K562 (cell line): Measurements from ENCODE around the gene ANKRD30A. TPM values are rescaled to one million over a fixed set of nuclear protein-coding genes. Genes with fewer than 3 reads are reported as not detected.

Source experiments
- ATAC-seq: fragments of 200-7000 bp; cut with Tn5 transposase; 3 replicates; pipeline ENCODE4 v1.9.1; 2020; ENCODE audit warnings: moderate library complexity
- BruUV-seq: library from RNA; stranded (reverse); fragments of 400-500 nt; replicated peaks from 2 replicates; lab custom pipeline; 2021; lab: Mats Ljungman, UMichigan
- CTCF ChIA-PET: fragments of 300-600 bp; formaldehyde crosslinking; extraction: SDS; loops from one replicate; lab custom pipeline; 2021; ENCODE audit warnings: low intra/inter-chr PET ratio; lab: Yijun Ruan, JAX
- POLR2A ChIA-PET: fragments of 300-600, 350-650 bp; sonication (Branson Sonifier 250); formaldehyde crosslinking; extraction: SDS; loops from one replicate; lab custom pipeline; 2021; ENCODE audit warnings: antibody characterized with exemption, inconsistent platforms; lab: Yijun Ruan, JAX
- DNase-seq, 4 experiments: peaks; one replicate each; pipeline versions ENCODE4 v3.0.0 to v3.0.0-alpha.2; 2011 to 2018; ENCODE audit warnings: low spot score in 3 of 4, mixed read lengths in 3 of 4; ENCODE audit errors: extremely low read depth in 1 of 4
- FAIRE-seq: peaks from 2 replicates; lab custom pipeline; 2011; peaks lifted over from hg19 to GRCh38; lab: Jason Lieb, UNC
- H2AFZ ChIP-seq: 2 replicates; pipeline ENCODE4 v1.6.0; 2011; ENCODE audit warnings: low read depth, low read length, control low read depth, inconsistent platforms
- H3K27ac ChIP-seq: fragments of 200-600 bp; 3 replicates; pipeline ENCODE4 v1.8.0; 2011; ENCODE audit warnings: low read depth, mild to moderate bottlenecking, control low read depth, inconsistent platforms, low read length, moderate library complexity, mixed read lengths; ENCODE audit errors: extremely low read depth
- H3K27me3 ChIP-seq, 2 experiments: fragments of 300-600 bp in 1 of 2; 2 replicates in 1 of 2; 3 replicates in 1 of 2; pipeline versions ENCODE4 v1.6.0 to v1.8.0; 2011; ENCODE audit warnings: inconsistent platforms in 2 of 2, low read length in 2 of 2, mild to moderate bottlenecking in 1 of 2, mixed read lengths in 1 of 2, moderate library complexity in 1 of 2; ENCODE audit not compliant: control insufficient read depth in 2 of 2, insufficient read depth in 2 of 2
- H3K36me3 ChIP-seq: fragments of 300-600 bp; 3 replicates; pipeline ENCODE4 v1.8.0; 2011; ENCODE audit warnings: mild to moderate bottlenecking, low read length, inconsistent platforms; ENCODE audit not compliant: control insufficient read depth, insufficient read depth
- H3K4me1 ChIP-seq, 2 experiments: fragments of 200-600 bp in 1 of 2; replicated peaks in 1 of 2; 2 replicates in 1 of 2; 3 replicates in 1 of 2; pipeline versions ENCODE4 v1.5.1 to v1.8.0; 2011; ENCODE audit warnings: inconsistent platforms in 2 of 2, low read length in 2 of 2, mild to moderate bottlenecking in 1 of 2, mixed read lengths in 1 of 2, moderate library complexity in 1 of 2; ENCODE audit not compliant: control insufficient read depth in 2 of 2, insufficient read depth in 2 of 2
- H3K4me2 ChIP-seq: 2 replicates; pipeline ENCODE4 v1.6.1; 2011; ENCODE audit warnings: low read length, control low read depth, inconsistent platforms, mixed read lengths; ENCODE audit not compliant: insufficient read depth
- H3K4me3 ChIP-seq: fragments of 200-600 bp; sonication (generic), shearing (Covaris generic); 2 replicates; pipeline ENCODE4 v1.5.1; 2016; ENCODE audit warnings: control low read depth, inconsistent platforms
- H3K79me2 ChIP-seq: fragments of 200-600 bp; 3 replicates; pipeline ENCODE4 v1.8.0; 2011; ENCODE audit warnings: low read length, inconsistent platforms; ENCODE audit not compliant: control insufficient read depth, insufficient read depth
- H3K9ac ChIP-seq, 2 experiments: 2 replicates each; pipeline versions ENCODE4 v1.6.0 to v1.6.1; 2011; ENCODE audit warnings: low read depth in 2 of 2, low read length in 2 of 2, control low read depth in 1 of 2, inconsistent platforms in 1 of 2, mild to moderate bottlenecking in 1 of 2, mixed read lengths in 1 of 2; ENCODE audit not compliant: insufficient read depth in 1 of 2
- H3K9me1 ChIP-seq: one replicate; pipeline ENCODE4 v1.6.0; 2011; ENCODE audit warnings: inconsistent platforms, mild to moderate bottlenecking, low read length, moderate library complexity; ENCODE audit not compliant: control insufficient read depth, insufficient read depth
- H3K9me3 ChIP-seq: replicated peaks from 2 replicates; pipeline ENCODE4 v1.5.1; 2011; ENCODE audit warnings: low read depth, low read length, inconsistent platforms; ENCODE audit not compliant: control insufficient read depth, insufficient read depth
- H4K20me1 ChIP-seq: replicated peaks from 2 replicates; pipeline ENCODE4 v1.6.1; 2011; ENCODE audit warnings: low read length, inconsistent platforms, mixed read lengths; ENCODE audit not compliant: control insufficient read depth, insufficient read depth
- COPS2 ChIP-seq: fragments of 450-650 bp; conservative IDR thresholded peaks from 2 replicates; pipeline ENCODE4 v1.6.1; 2016; ENCODE audit warnings: mild to moderate bottlenecking, moderate library complexity
- DLX4 ChIP-seq: fragments of 250-450 bp; sonication (Bioruptor Pico); IDR thresholded peaks from 2 replicates; pipeline ENCODE4 v1.6.1; 2021; ENCODE audit warnings: mild to moderate bottlenecking
- PREB ChIP-seq: sonication (generic); formaldehyde crosslinking; IDR thresholded peaks from 2 replicates; pipeline ENCODE4 v1.8.1; 2023; ENCODE audit warnings: mild to moderate bottlenecking, missing genetic modification reagents
- ZBTB2 ChIP-seq: fragments of 450-650 bp; IDR thresholded peaks from 2 replicates; pipeline ENCODE4 v1.6.1; 2016; ENCODE audit warnings: antibody characterized with exemption
- WGBS: fragments of 100-300 bp; shearing (Covaris generic); methylation state at CpG from one replicate; pipeline ENCODE4 v1.1.6; 2016; ENCODE audit warnings: low coverage, mixed read lengths; ENCODE audit not compliant: insufficient coverage; ENCODE audit errors: missing lambda C conversion rate; 5-methylcytosine and 5-hydroxymethylcytosine counted together
- in situ Hi-C: fragments of 300-500 bp; cut with MboI; formaldehyde crosslinking; loops from 4 replicates; pipeline ENCODE4 v1.15.0; 2018; ENCODE audit warnings: inconsistent platforms, mixed read lengths
- intact Hi-C: fragments of 100-400 bp; cut with micrococcal nuclease; formaldehyde crosslinking; loops from 2 replicates; pipeline ENCODE4 v1.14.2; 2022
- polyA plus RNA-seq, 8 experiments: library from polyadenylated mRNA; depleted of rRNA in 4 of 8; stranded (reverse) in 5 of 8; unstranded in 3 of 8; fragments of >200 nt; fragmentation: Nextera tagmentation in 2 of 8; fragmentation: Illumina TruSeq in 1 of 8; extraction: Ambion mirVana in 2 of 8; extraction: Trizol in 1 of 8; gene quantifications; 2 replicates each; pipeline versions ENCODE4 v1.2.1 to v1.2.3, GENCODE V29; 2011 to 2014; ENCODE audit warnings: inconsistent platforms in 1 of 8, missing spikeins in 1 of 8
- total RNA-seq, 7 experiments: library from RNA; depleted of rRNA in 6 of 7; stranded (reverse); fragments of >200 nt in 6 of 7; fragmentation: Illumina TruSeq in 2 of 7; extraction: Trizol in 2 of 7; gene quantifications; 2 replicates each; pipeline versions ENCODE4 v1.2.1 to v1.2.3, GENCODE V29; 2011 to 2021; ENCODE audit warnings: low replicate concordance in 1 of 7

Gene ANKRD30A
- total and polyA plus RNA-seq, 9 of the 15 experiments (the other 6 are each of a cell fraction or from before 2014, with no cell fraction given): 0.04 to 0.09 (median 0.07) TPM; not detected in 6

- Histone ChIP-seq H3K9ac (no peak overlapping the region), H2AFZ (no peak overlapping the region), H3K36me3 (no peaks in the 10 kb centered on the region), H4K20me1 (no peaks in the 10 kb centered on the region), H3K4me3 (no peak overlapping the region), H3K9me1 (no peaks in the 10 kb centered on the region), H3K27ac (no peak overlapping the region), H3K4me1 (no peaks in the 10 kb centered on the region), H3K4me2 (no peak overlapping the region), H3K79me2 (no peaks in the 10 kb centered on the region), H3K9me3 (no peaks in the 10 kb centered on the region), H3K27me3 (no peaks in the 10 kb centered on the region)
- ChIA-PET POLR2A (no interaction called here), CTCF (no interaction called here)
- FAIRE-seq: no peak
- 0% methylated on average over 5 of the region's 5 CpGs for WGBS
- TF ChIP-seq COPS2: no peak
- no peak for TF ChIP-seq PREB (CRISPR knock-in tag)
- TF ChIP-seq ZBTB2: no peak
- TF ChIP-seq DLX4 (CRISPR knock-in tag): no peak
- no peak for DNase-seq
- no peak for ATAC-seq
- no TSS peak for BruUV-seq
- intact Hi-C loops: no loop called here
- in situ Hi-C loops: no loop called here
Observed at GRCh38 chr10:37269554-37270256, 144.3 kb downstream of the ANKRD30A start.
